HEK293T (cell line): Measurements from ENCODE around the gene KLK10.

Experiments used
- CTBP1 ChIP-seq: fragments of 450-650 bp; IDR thresholded peaks from 2 replicates; pipeline ENCODE4 v1.6.1; 2016; ENCODE audit warnings: borderline replicate concordance
- FOXK2 ChIP-seq: fragments of 450-650 bp; IDR thresholded peaks from 2 replicates; pipeline ENCODE4 v1.6.1; 2016; ENCODE audit warnings: mild to moderate bottlenecking
- FOXM1 ChIP-seq: fragments of 450-650 bp; IDR thresholded peaks from 2 replicates; pipeline ENCODE4 v1.6.1; 2017; ENCODE audit warnings: mild to moderate bottlenecking, borderline replicate concordance
- HDGF ChIP-seq: fragments of 450-650 bp; IDR thresholded peaks from 2 replicates; pipeline ENCODE4 v1.6.1; 2017; ENCODE audit warnings: antibody characterized with exemption, borderline replicate concordance
- L3MBTL2 ChIP-seq: fragments of 450-650 bp; conservative IDR thresholded peaks from 2 replicates; pipeline ENCODE4 v1.6.1; 2016; ENCODE audit warnings: mild to moderate bottlenecking
- NFRKB ChIP-seq: fragments of 450-650 bp; IDR thresholded peaks from 2 replicates; pipeline ENCODE4 v1.6.1; 2016; ENCODE audit warnings: mild to moderate bottlenecking, moderate library complexity
- SUZ12 ChIP-seq: fragments of 450-650 bp; IDR thresholded peaks from 2 replicates; pipeline ENCODE4 v1.6.1; 2016; ENCODE audit warnings: mild to moderate bottlenecking

DNA sequence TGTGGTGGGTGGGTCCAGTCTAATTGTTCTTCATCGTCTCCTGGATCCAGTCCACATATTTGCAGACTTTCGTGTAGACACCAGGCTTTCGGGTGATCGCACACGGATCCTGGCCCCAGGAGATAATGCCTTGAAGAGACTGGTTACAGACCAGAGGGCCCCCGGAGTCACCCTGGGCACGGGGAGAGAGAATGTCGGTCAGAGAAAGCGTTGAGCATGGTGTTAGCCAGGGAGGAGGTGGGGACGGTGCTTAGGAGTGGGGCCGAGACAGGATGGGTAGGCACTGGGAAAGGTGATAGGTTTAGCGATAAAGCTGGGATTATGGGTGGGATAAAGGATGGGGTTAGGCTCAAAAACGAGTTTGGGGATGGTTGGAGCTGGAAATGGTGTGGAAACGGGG, 3.0 kb upstream of the KLK10 start:
- no peak for TF ChIP-seq NFRKB
- TF ChIP-seq L3MBTL2, result no peak
- TF ChIP-seq SUZ12, result no peak
- no peak for TF ChIP-seq FOXK2
- TF ChIP-seq FOXM1, result no peak
- TF ChIP-seq HDGF, result no peak
- no peak for TF ChIP-seq CTBP1
